H9 (cell line): Measurements from ENCODE around the gene SPECC1L. TPM values are rescaled to one million over a fixed set of nuclear protein-coding genes. Genes with fewer than 3 reads are reported as not detected.

Experiments
- DNase-seq: peaks from one replicate; pipeline ENCODE4 v3.0.0-alpha.2; 2017
- H2AFZ ChIP-seq: one replicate; pipeline ENCODE4 v1.6.1; 2013; ENCODE audit warnings: mild to moderate bottlenecking, low read length, control low read depth, moderate library complexity
- H2AK5ac ChIP-seq: 2 replicates; pipeline ENCODE4 v1.6.1; 2013; ENCODE audit warnings: low read length, control low read depth, mixed read lengths; ENCODE audit not compliant: insufficient read length
- H2BK120ac ChIP-seq: one replicate; pipeline ENCODE4 v1.6.1; 2013; ENCODE audit warnings: low read depth, mild to moderate bottlenecking, low read length, control low read depth, inconsistent platforms; ENCODE audit not compliant: poor library complexity, severe bottlenecking
- H2BK12ac ChIP-seq: 2 replicates; pipeline ENCODE4 v1.6.1; 2013; ENCODE audit warnings: low read length, control low read depth, mixed read lengths, low read depth; ENCODE audit not compliant: insufficient read length
- H2BK15ac ChIP-seq: 2 replicates; pipeline ENCODE4 v1.6.1; 2013; ENCODE audit warnings: low read depth, low read length, control low read depth
- H2BK20ac ChIP-seq: one replicate; pipeline ENCODE4 v1.6.1; 2013; ENCODE audit warnings: low read depth, mild to moderate bottlenecking, low read length, control low read depth, inconsistent platforms; ENCODE audit not compliant: poor library complexity, severe bottlenecking
- H2BK5ac ChIP-seq: 2 replicates; pipeline ENCODE4 v1.6.1; 2013; ENCODE audit warnings: low read length, control low read depth, mixed read lengths; ENCODE audit not compliant: insufficient read length
- H3K14ac ChIP-seq: 2 replicates; pipeline ENCODE4 v1.6.1; 2013; ENCODE audit warnings: low read length, control low read depth; ENCODE audit not compliant: insufficient read depth
- H3K18ac ChIP-seq: 2 replicates; pipeline ENCODE4 v1.6.1; 2013; ENCODE audit warnings: low read depth, mild to moderate bottlenecking, mixed read lengths, low read length, control low read depth; ENCODE audit not compliant: insufficient read length
- H3K23ac ChIP-seq: 2 replicates; pipeline ENCODE4 v1.6.1; 2013; ENCODE audit warnings: low read length, control low read depth, mixed read lengths, low read depth; ENCODE audit not compliant: insufficient read length
- H3K23me2 ChIP-seq: 2 replicates; pipeline ENCODE4 v1.6.1; 2013; ENCODE audit warnings: low read depth, mild to moderate bottlenecking, mixed read lengths, low read length, control low read depth; ENCODE audit not compliant: insufficient read length, poor library complexity, severe bottlenecking
- H3K27ac ChIP-seq: 2 replicates; pipeline ENCODE4 v1.5.1; 2013; ENCODE audit warnings: low read length, control low read depth, mixed read lengths, low read depth; ENCODE audit not compliant: insufficient read length
- H3K27me3 ChIP-seq: 2 replicates; pipeline ENCODE4 v1.6.1; 2013; ENCODE audit warnings: low read length, control low read depth, inconsistent platforms; ENCODE audit not compliant: insufficient read depth
- H3K4ac ChIP-seq: 2 replicates; pipeline ENCODE4 v1.6.1; 2013; ENCODE audit warnings: low read depth, mild to moderate bottlenecking, control low read depth, inconsistent platforms, low read length, moderate library complexity
- H3K4me1 ChIP-seq: 2 replicates; pipeline ENCODE4 v1.6.1; 2013; ENCODE audit warnings: low read length, control low read depth, inconsistent platforms; ENCODE audit not compliant: insufficient read depth
- H3K4me2 ChIP-seq: 2 replicates; pipeline ENCODE4 v1.6.1; 2013; ENCODE audit warnings: low read length, control low read depth, mixed read lengths; ENCODE audit not compliant: insufficient read length, insufficient read depth
- H3K56ac ChIP-seq: 2 replicates; pipeline ENCODE4 v1.6.1; 2013; ENCODE audit warnings: low read depth, mild to moderate bottlenecking, mixed read lengths, low read length, control low read depth; ENCODE audit not compliant: insufficient read length
- H3K79me1 ChIP-seq: 2 replicates; pipeline ENCODE4 v1.6.1; 2013; ENCODE audit warnings: low read depth, mild to moderate bottlenecking, moderate library complexity, low read length, control low read depth, inconsistent platforms; ENCODE audit not compliant: insufficient read depth, poor library complexity, severe bottlenecking
- H3K79me2 ChIP-seq: 2 replicates; pipeline ENCODE4 v1.6.1; 2013; ENCODE audit warnings: low read length, control low read depth, inconsistent platforms; ENCODE audit not compliant: insufficient read depth
- H3K9ac ChIP-seq: 2 replicates; pipeline ENCODE4 v1.6.1; 2013; ENCODE audit warnings: low read length, control low read depth, mixed read lengths; ENCODE audit not compliant: insufficient read length; ENCODE audit errors: extremely low read depth
- H3K9me3 ChIP-seq: one replicate; pipeline ENCODE4 v1.6.1; 2013; ENCODE audit warnings: low read depth, low read length, inconsistent platforms; ENCODE audit not compliant: control insufficient read depth
- H3T11ph ChIP-seq: one replicate; pipeline ENCODE4 v1.6.1; 2013; ENCODE audit warnings: mild to moderate bottlenecking, low read length, control low read depth, inconsistent platforms
- H4K20me1 ChIP-seq: one replicate; pipeline ENCODE4 v1.6.1; 2013; ENCODE audit not compliant: control insufficient read depth, insufficient read length, insufficient read depth
- H4K5ac ChIP-seq: 2 replicates; pipeline ENCODE4 v1.6.1; 2013; ENCODE audit warnings: low read depth, mild to moderate bottlenecking, mixed read lengths, low read length, control low read depth; ENCODE audit not compliant: insufficient read length
- H4K8ac ChIP-seq: replicated peaks from 2 replicates; pipeline ENCODE4 v1.6.1; 2013; ENCODE audit warnings: low read length, control low read depth, mixed read lengths, low read depth; ENCODE audit not compliant: insufficient read length
- H4K91ac ChIP-seq: 2 replicates; pipeline ENCODE4 v1.6.1; 2013; ENCODE audit warnings: low read depth, mild to moderate bottlenecking, moderate library complexity, mixed read lengths, low read length, control low read depth; ENCODE audit not compliant: insufficient read length
- H3K27ac Mint-ChIP-seq, 3 experiments: 2 replicates in 2 of 3; 3 replicates in 1 of 3; pipeline ENCODE4 v1.8.0; 2020 to 2021; ENCODE audit warnings: mixed read lengths in 3 of 3, mild to moderate bottlenecking in 1 of 3, moderate library complexity in 1 of 3
- H3K27me3 Mint-ChIP-seq: 2 replicates; pipeline ENCODE4 v1.8.0; 2021; ENCODE audit warnings: low read depth, mild to moderate bottlenecking, moderate library complexity, mixed read lengths
- H3K36me3 Mint-ChIP-seq, 3 experiments: 2 replicates in 2 of 3; 3 replicates in 1 of 3; pipeline ENCODE4 v1.8.0; 2020 to 2021; ENCODE audit warnings: low read depth in 3 of 3, mixed read lengths in 3 of 3; ENCODE audit not compliant: insufficient read depth in 1 of 3
- H3K4me1 Mint-ChIP-seq, 2 experiments: 2 replicates each; pipeline ENCODE4 v1.8.0; 2020; ENCODE audit warnings: mixed read lengths in 2 of 2
- H3K4me3 Mint-ChIP-seq, 2 experiments: 2 replicates in 1 of 2; 3 replicates in 1 of 2; pipeline ENCODE4 v1.8.0; 2020 to 2021; ENCODE audit warnings: mild to moderate bottlenecking in 2 of 2, mixed read lengths in 2 of 2, moderate library complexity in 1 of 2
- H3K9me3 Mint-ChIP-seq, 2 experiments: 2 replicates in 1 of 2; 3 replicates in 1 of 2; pipeline ENCODE4 v1.8.0; 2020; ENCODE audit warnings: mild to moderate bottlenecking in 2 of 2, mixed read lengths in 2 of 2, moderate library complexity in 1 of 2
- CTCF ChIP-seq: fragments of 200-600 bp; sonication (generic); conservative IDR thresholded peaks from 3 replicates; pipeline ENCODE4 v1.8.0; 2021; ENCODE audit warnings: antibody characterized with exemption, mild to moderate bottlenecking
- WGBS: extraction: QIAGEN DNeasy Blood & Tissue Kit; methylation state at CpG from one replicate; pipeline ENCODE4 v1.1.7; 2013; ENCODE audit warnings: missing lambda C conversion rate, low lambda C conversion rate, mixed read lengths; ENCODE audit not compliant: insufficient read length; ENCODE audit errors: extremely low coverage; 5-methylcytosine and 5-hydroxymethylcytosine counted together
- total RNA-seq: library from RNA; stranded (reverse); gene quantifications from 2 replicates; pipeline ENCODE4 v1.2.1, GENCODE V29; 2021

The SPECC1L gene
- total RNA-seq, 1 experiment from 2014 or later: 57.1 TPM

GRCh38 chr22:24390576-24390975 lies 119.9 kb downstream of the SPECC1L start:
- no peak overlapping the region for H3K4ac ChIP-seq
- H4K91ac ChIP-seq: no peak overlapping the region
- H2BK15ac ChIP-seq: no peak overlapping the region
- no peak overlapping the region for H2AFZ ChIP-seq
- no peaks in the 10 kb centered on the region for H3K9me3 Mint-ChIP-seq
- H2AK5ac ChIP-seq: no peak overlapping the region
- H4K5ac ChIP-seq: no peak overlapping the region
- no peak overlapping the region for H3K4me2 ChIP-seq
- no peak overlapping the region for H2BK5ac ChIP-seq
- H3K14ac ChIP-seq: no peak overlapping the region
- H3K9me3 ChIP-seq: no peaks in the 10 kb centered on the region
- no peaks in the 10 kb centered on the region for H3K27me3 Mint-ChIP-seq
- no peak overlapping the region for H2BK20ac ChIP-seq
- no peak overlapping the region for H2BK12ac ChIP-seq
- H3K18ac ChIP-seq: no peak overlapping the region
- H3K56ac ChIP-seq: no peak overlapping the region
- no peaks in the 10 kb centered on the region for H3K23me2 ChIP-seq
- DNase-seq: no peak
- H3K23ac ChIP-seq: no peak overlapping the region
- TF ChIP-seq CTCF: no peak
- H4K20me1 ChIP-seq: no peaks in the 10 kb centered on the region
- H4K8ac ChIP-seq: no peak overlapping the region
- H2BK120ac ChIP-seq: no peak overlapping the region
- no peaks in the 10 kb centered on the region for H3K4me1 Mint-ChIP-seq
- H3K27ac ChIP-seq: no peak overlapping the region
- no peaks in the 10 kb centered on the region for H3K27me3 ChIP-seq
- no peaks in the 10 kb centered on the region for H3K79me1 ChIP-seq
- no peak overlapping the region for H3T11ph ChIP-seq
- H3K4me3 Mint-ChIP-seq: no peak overlapping the region
- no peak overlapping the region for H3K9ac ChIP-seq
- no CpG with 5 or more reads among the region's 7 CpGs for WGBS
- no peaks in the 10 kb centered on the region for H3K79me2 ChIP-seq
- H3K36me3 Mint-ChIP-seq: peaks cover 3 to 12% (median 9%) of the 10 kb centered on the region in 3 experiments; a peak in 6 of 7 replicates
- H3K4me1 ChIP-seq: no peaks in the 10 kb centered on the region
- H3K27ac Mint-ChIP-seq: 0 out of 7 replicates have a peak overlapping the region, but pooled peaks of 1 of the 3 experiments have one; percentile 58
